Neuronal stem cell (in vitro differentiated cells): ENCODE measurements around the gene KCNAB2.

ENCODE experiments used
- DNase-seq: peaks from one replicate; pipeline ENCODE4 v3.0.0-alpha.2; 2013; ENCODE audit warnings: low spot score
- H2AFZ ChIP-seq: one replicate; pipeline ENCODE4 v1.6.1; 2013; ENCODE audit warnings: mild to moderate bottlenecking, low read length, inconsistent platforms
- H2AK5ac ChIP-seq: 2 replicates; pipeline ENCODE4 v1.6.1; 2013; ENCODE audit warnings: low read depth, mild to moderate bottlenecking, inconsistent platforms, low read length, moderate library complexity, mixed read lengths
- H2BK120ac ChIP-seq: 2 replicates; pipeline ENCODE4 v1.6.1; 2013; ENCODE audit warnings: low read depth, mild to moderate bottlenecking, inconsistent platforms, low read length, moderate library complexity, mixed read lengths
- H2BK12ac ChIP-seq: one replicate; pipeline ENCODE4 v1.6.1; 2013; ENCODE audit warnings: low read length, inconsistent platforms
- H2BK15ac ChIP-seq: 2 replicates; pipeline ENCODE4 v1.6.1; 2013; ENCODE audit warnings: mild to moderate bottlenecking, low read length, inconsistent platforms, mixed read lengths
- H2BK5ac ChIP-seq: one replicate; pipeline ENCODE4 v1.6.1; 2013; ENCODE audit warnings: inconsistent platforms, mild to moderate bottlenecking, low read length, moderate library complexity
- H3K14ac ChIP-seq: one replicate; pipeline ENCODE4 v1.6.1; 2013; ENCODE audit warnings: low read length, inconsistent platforms
- H3K18ac ChIP-seq: 2 replicates; pipeline ENCODE4 v1.6.1; 2013; ENCODE audit warnings: low read length, inconsistent platforms
- H3K23ac ChIP-seq: 2 replicates; pipeline ENCODE4 v1.6.1; 2013; ENCODE audit warnings: low read depth, mild to moderate bottlenecking, mixed read lengths, low read length, inconsistent platforms; ENCODE audit not compliant: poor library complexity
- H3K27ac ChIP-seq: replicated peaks from 3 replicates; pipeline ENCODE4 v1.5.1; 2013; ENCODE audit warnings: low read length, inconsistent platforms
- H3K27me3 ChIP-seq, 3 experiments: 2 replicates each; pipeline ENCODE4 v1.6.1; 2013; ENCODE audit warnings: low read length in 3 of 3, mild to moderate bottlenecking in 2 of 3, inconsistent platforms in 1 of 3, low read depth in 1 of 3, mixed read lengths in 1 of 3, moderate library complexity in 1 of 3; ENCODE audit not compliant: control insufficient read depth in 3 of 3, insufficient read depth in 3 of 3
- H3K36me3 ChIP-seq, 2 donors: replicated peaks in 1 of 2; 2 replicates each; pipeline ENCODE4 v1.6.1; 2013; ENCODE audit warnings: low read length in 2 of 2; ENCODE audit not compliant: control insufficient read depth in 2 of 2, insufficient read depth in 2 of 2
- H3K4ac ChIP-seq: 2 replicates; pipeline ENCODE4 v1.6.1; 2013; ENCODE audit warnings: inconsistent platforms, mild to moderate bottlenecking, low read length, moderate library complexity
- H3K4me1 ChIP-seq, 2 donors: 1 replicate in 1 of 2; 2 replicates in 1 of 2; pipeline ENCODE4 v1.6.1; 2013; ENCODE audit warnings: low read length in 2 of 2, low read depth in 1 of 2; ENCODE audit not compliant: control insufficient read depth in 2 of 2, insufficient read depth in 1 of 2
- H3K4me2 ChIP-seq: one replicate; pipeline ENCODE4 v1.6.1; 2013; ENCODE audit warnings: mild to moderate bottlenecking, low read length, inconsistent platforms; ENCODE audit not compliant: insufficient read depth, poor library complexity, severe bottlenecking
- H3K4me3 ChIP-seq, 2 donors: 2 replicates each; pipeline ENCODE4 v1.5.1; 2013; ENCODE audit warnings: low read length in 2 of 2, mild to moderate bottlenecking in 2 of 2, inconsistent platforms in 1 of 2, moderate library complexity in 1 of 2
- H3K79me1 ChIP-seq: one replicate; pipeline ENCODE4 v1.6.1; 2013; ENCODE audit warnings: low read depth, mild to moderate bottlenecking, inconsistent platforms, low read length, moderate library complexity
- H3K9ac ChIP-seq: one replicate; pipeline ENCODE4 v1.6.1; 2013; ENCODE audit warnings: mild to moderate bottlenecking, low read depth, low read length, inconsistent platforms; ENCODE audit not compliant: poor library complexity
- H3K9me3 ChIP-seq, 2 donors: replicated peaks in 1 of 2; 2 replicates each; pipeline versions ENCODE3 to v1.6.1; 2013; ENCODE audit warnings: low read length in 2 of 2, mild to moderate bottlenecking in 2 of 2, inconsistent platforms in 1 of 2, low read depth in 1 of 2, mixed read lengths in 1 of 2, moderate library complexity in 1 of 2; ENCODE audit not compliant: control insufficient read depth in 2 of 2, insufficient read depth in 1 of 2
- H4K8ac ChIP-seq: one replicate; pipeline ENCODE4 v1.6.1; 2013; ENCODE audit warnings: low read depth, mild to moderate bottlenecking, inconsistent platforms, low read length, moderate library complexity
- H4K91ac ChIP-seq: one replicate; pipeline ENCODE4 v1.6.1; 2013; ENCODE audit warnings: low read length, low read depth, mild to moderate bottlenecking, inconsistent platforms; ENCODE audit not compliant: poor library complexity
- WGBS, 2 donors: extraction: QIAGEN DNeasy Blood & Tissue Kit; methylation state at CpG; one replicate each; pipeline ENCODE4 v1.1.7; 2013; ENCODE audit warnings: missing lambda C conversion rate in 2 of 2, mixed read lengths in 1 of 2; ENCODE audit not compliant: insufficient read length in 2 of 2, insufficient replicate concordance in 1 of 2; ENCODE audit errors: extremely low coverage in 2 of 2; 5-methylcytosine and 5-hydroxymethylcytosine counted together

KCNAB2 gene

GRCh38 chr1:6085666-6086065 lies 40.0 kb downstream of the KCNAB2 start:
- H2AK5ac ChIP-seq, result no peak overlapping the region
- H4K8ac ChIP-seq, result no peak overlapping the region
- no peak overlapping the region for H3K18ac ChIP-seq
- H3K14ac ChIP-seq, result no peak overlapping the region
- H3K4me2 ChIP-seq, result no peak overlapping the region
- no peak overlapping the region for H3K23ac ChIP-seq
- H3K36me3 ChIP-seq, result no peaks in the 10 kb centered on the region
- H2BK12ac ChIP-seq, result no peak overlapping the region
- no CpG with 5 or more reads among the region's 13 CpGs for WGBS, 2 donors
- no peaks in the 10 kb centered on the region for H3K79me1 ChIP-seq
- H3K9ac ChIP-seq, result no peak overlapping the region
- no peak overlapping the region for H2BK5ac ChIP-seq
- no peak overlapping the region for H2BK15ac ChIP-seq
- no peak for DNase-seq
- H3K27me3 ChIP-seq, result peaks cover 0 to 49% (median 0%) of the 10 kb centered on the region in 3 experiments
- H3K27ac ChIP-seq, result no peak overlapping the region
- no peaks in the 10 kb centered on the region for H3K9me3 ChIP-seq
- H2BK120ac ChIP-seq, result no peak overlapping the region
- peaks cover 0 to 20% of the 10 kb centered on the region in 2 donors for H3K4me1 ChIP-seq
- no peak overlapping the region for H3K4me3 ChIP-seq
- H4K91ac ChIP-seq, result no peak overlapping the region
- no peak overlapping the region for H3K4ac ChIP-seq
- H2AFZ ChIP-seq, result no peak overlapping the region

- Histone ChIP-seq H3K18ac (no peak overlapping the region), H2BK12ac (no peak overlapping the region), H3K4ac (no peak overlapping the region), H3K9me3 (no peaks in the 10 kb centered on the region), H3K23ac (no peak overlapping the region), H2BK15ac (no peak overlapping the region), H3K4me1 (peaks cover 0 to 20% of the 10 kb centered on the region in 2 donors), H4K91ac (no peak overlapping the region), H3K27me3 (peaks cover 0 to 48% (median 0%) of the 10 kb centered on the region in 3 experiments), H2AFZ (no peak overlapping the region), H3K14ac (no peak overlapping the region), H3K36me3 (no peaks in the 10 kb centered on the region), H3K4me3 (no peak overlapping the region), H2BK5ac (no peak overlapping the region), H2BK120ac (no peak overlapping the region), H3K9ac (no peak overlapping the region), H3K4me2 (no peak overlapping the region), H2AK5ac (no peak overlapping the region), H3K27ac (no peak overlapping the region), H4K8ac (no peak overlapping the region), H3K79me1 (no peaks in the 10 kb centered on the region)
- DNase-seq, result no peak
- no CpG with 5 or more reads among the region's 13 CpGs for WGBS, 2 donors
Measured at GRCh38 chr1:6086358-6086757, 40.7 kb downstream of the KCNAB2 start.

- Histone ChIP-seq H3K27me3 (peaks cover 0 to 46% (median 0%) of the 10 kb centered on the region in 3 experiments), H3K4me2 (no peak overlapping the region), H3K9ac (no peak overlapping the region), H3K4ac (no peak overlapping the region), H3K36me3 (no peaks in the 10 kb centered on the region), H3K79me1 (no peaks in the 10 kb centered on the region), H2AK5ac (no peak overlapping the region), H3K27ac (no peak overlapping the region), H3K4me1 (peaks cover 0 to 20% of the 10 kb centered on the region in 2 donors), H3K4me3 (no peak overlapping the region), H2BK15ac (no peak overlapping the region), H4K8ac (no peak overlapping the region), H4K91ac (no peak overlapping the region), H2BK12ac (no peak overlapping the region), H3K14ac (no peak overlapping the region), H3K9me3 (no peaks in the 10 kb centered on the region), H2BK5ac (no peak overlapping the region), H2BK120ac (no peak overlapping the region), H3K23ac (no peak overlapping the region), H3K18ac (no peak overlapping the region), H2AFZ (no peak overlapping the region)
- no CpG with 5 or more reads among the region's 15 CpGs for WGBS, 2 donors
- DNase-seq, result no peak
Measured at GRCh38 chr1:6086762-6087376, 41.2 kb downstream of the KCNAB2 start.

- Histone ChIP-seq H2BK15ac (no peak overlapping the region), H2AFZ (no peak overlapping the region), H3K9ac (no peak overlapping the region), H3K27me3 (peaks cover 0 to 48% (median 0%) of the 10 kb centered on the region in 3 experiments), H3K14ac (no peak overlapping the region), H3K18ac (no peak overlapping the region), H4K8ac (no peak overlapping the region), H2BK5ac (no peak overlapping the region), H3K23ac (no peak overlapping the region), H4K91ac (no peak overlapping the region), H2BK12ac (no peak overlapping the region), H3K27ac (no peak overlapping the region), H3K4me3 (no peak overlapping the region), H3K4me2 (no peak overlapping the region), H3K9me3 (no peaks in the 10 kb centered on the region), H3K4ac (no peak overlapping the region), H2BK120ac (no peak overlapping the region), H3K4me1 (peaks cover 0 to 17% of the 10 kb centered on the region in 2 donors), H3K36me3 (no peaks in the 10 kb centered on the region), H2AK5ac (no peak overlapping the region), H3K79me1 (no peaks in the 10 kb centered on the region)
- no peak for DNase-seq
- WGBS, 2 donors, result no CpG with 5 or more reads among the region's 14 CpGs
Measured at GRCh38 chr1:6087377-6087772, 41.7 kb downstream of the KCNAB2 start.
